ENCODE data around the gene NODAL.

NODAL gene

DNA sequence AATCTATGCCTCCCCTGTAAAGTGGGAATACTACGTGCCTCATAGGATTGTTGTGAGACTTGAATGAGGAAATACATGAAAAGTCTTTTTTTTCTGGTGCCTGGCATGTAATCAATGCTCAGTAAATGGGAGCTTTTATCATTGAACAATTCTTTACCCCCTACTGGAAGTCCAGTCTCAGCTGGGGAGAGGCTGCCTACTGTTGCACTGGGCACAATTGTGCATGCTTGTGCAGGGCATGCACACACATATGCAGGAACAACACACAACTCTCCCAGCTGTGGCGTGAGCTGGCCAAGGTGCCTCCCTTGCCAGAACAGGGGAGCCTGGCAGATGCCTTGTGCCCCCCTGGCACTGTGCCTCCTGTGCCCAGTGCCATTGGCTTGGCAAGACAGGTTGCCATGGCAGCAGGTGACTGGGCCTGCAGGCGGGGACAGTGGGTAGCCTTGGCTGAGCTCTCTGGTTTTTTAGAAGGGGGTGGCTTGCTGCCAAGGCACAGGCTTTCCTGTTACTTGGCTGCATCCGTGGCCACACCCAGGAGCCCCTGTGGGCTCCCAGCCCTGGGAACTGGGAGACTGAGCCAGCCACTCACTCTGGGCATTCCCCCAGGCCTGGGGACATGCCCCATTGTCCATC lies 21.0 kb upstream of the NODAL start:
- no peak for DNase-seq

- DNase-seq = peak; percentile 70
Observed at GRCh38 chr10:70461397-70462348, 20.2 kb upstream of the NODAL start.

DNA sequence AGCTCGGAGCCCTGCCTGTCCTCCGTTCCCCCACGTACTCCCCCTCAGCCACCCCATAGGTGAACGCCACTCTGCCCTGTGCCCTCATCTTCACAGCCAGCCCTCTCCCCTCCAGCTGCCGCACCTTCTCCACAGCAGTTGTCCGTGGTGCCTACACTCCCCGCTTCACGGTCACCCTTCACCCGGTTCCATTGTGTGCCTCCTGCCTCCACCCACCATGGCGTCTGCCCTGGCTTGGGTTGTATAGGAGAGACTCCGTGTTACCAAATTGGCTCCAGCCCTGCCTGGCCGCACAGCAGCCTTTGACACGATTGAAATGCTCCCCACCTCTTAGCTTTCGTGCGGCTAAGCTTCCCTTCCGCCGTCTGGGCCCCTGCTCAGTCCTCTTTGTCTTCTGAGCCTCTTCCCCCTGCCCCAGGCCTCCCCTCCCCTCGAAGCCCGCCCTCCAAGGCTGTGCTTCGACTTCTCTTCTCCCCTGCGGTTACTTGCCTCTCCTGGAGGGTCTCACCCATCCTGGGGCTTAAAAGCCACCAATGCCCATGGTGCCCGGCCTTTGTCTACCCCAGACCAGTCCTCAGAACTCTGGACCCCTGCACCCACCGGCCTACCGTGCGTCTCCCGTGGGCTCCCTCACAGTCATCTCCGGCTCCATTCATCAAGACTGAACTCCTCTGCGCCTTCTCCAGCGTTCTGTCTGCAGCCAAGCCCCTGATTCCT lies 18.5 kb upstream of the NODAL start:
- DNase-seq = no peak

DNA sequence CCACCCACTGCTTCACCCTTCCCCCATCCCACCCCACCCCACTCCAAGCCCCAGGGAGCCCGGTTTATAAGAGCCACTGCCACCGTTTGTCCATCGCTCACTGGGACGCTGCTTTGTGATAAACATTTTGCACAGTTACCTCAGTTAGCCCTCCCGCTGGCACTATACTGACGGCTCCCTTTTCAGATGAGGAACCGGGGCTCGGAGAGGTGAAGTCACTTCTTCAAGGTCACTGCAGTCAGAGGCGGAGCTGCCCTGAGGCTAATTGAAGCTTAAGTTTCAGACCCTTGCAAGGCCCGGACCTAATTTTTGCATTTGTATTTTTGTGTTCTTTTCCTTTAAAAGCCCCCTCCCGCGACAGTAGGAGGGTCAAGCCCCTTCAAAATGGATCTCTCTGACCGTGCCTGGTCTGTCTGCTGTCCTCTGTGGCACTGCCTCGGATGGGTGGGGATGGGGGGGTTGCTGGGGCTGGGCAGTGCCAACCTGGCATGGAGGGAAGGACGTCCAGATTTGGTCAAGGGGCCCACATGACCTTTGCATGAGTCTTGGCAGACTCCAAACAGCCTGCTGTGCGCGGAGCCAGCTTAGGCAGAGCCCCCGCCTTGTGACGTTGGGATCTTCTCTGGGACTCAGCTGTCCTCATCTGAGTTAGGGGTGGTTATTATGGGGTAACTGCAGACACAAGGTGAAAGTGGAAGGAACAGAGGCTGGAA lies 17.7 kb upstream of the NODAL start:
- DNase-seq = no peak

GRCh38 chr10:70458329-70459060 lies 17.0 kb upstream of the NODAL start:
- peak; percentile 59 for DNase-seq

GRCh38 chr10:70457759-70458305 lies 16.4 kb upstream of the NODAL start:
- no peak for DNase-seq

DNA sequence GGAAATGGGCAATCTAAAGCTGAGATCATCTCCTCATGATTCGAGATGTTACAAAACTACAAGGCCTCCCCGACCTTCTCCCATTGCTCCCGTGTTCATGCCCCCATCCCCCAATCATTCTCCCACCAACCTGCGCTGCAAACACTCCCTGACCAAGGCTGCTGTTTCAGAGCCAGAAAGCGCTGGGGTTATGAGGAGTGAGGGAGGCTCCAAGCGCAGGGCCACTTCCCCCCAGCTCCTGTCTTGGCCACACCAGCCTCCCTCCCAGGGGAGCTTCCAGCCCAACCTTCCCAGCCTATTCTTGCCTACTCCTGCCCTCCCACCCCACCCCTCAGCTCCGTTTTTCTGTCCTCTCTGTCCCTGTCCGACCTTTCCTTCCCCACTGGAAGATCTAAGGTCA lies 14.7 kb upstream of the NODAL start:
- DNase-seq = no peak

DNA sequence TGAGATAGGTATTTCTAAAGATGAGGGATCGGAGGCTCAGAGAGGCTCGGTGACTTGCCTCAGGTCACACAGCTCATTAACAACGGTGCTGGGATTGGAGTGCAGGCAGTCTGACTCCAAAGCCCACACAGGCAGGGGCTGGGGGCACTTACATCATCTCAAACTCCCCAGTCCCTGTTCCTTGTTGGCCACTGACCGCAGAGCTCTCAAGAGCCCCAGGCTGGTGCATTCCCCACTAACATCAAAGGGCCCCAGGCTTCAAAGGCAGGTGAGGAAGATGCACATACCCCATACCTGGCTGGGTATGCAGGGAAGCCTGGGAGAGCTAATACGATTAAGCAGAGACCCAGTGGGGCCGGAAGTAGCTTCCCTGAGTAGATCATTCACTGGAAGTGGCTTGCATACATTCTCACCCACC lies 13.7 kb upstream of the NODAL start:
- DNase-seq = no peak

GRCh38 chr10:70448236-70448635 lies 6.8 kb upstream of the NODAL start:
- no peak for DNase-seq

DNA sequence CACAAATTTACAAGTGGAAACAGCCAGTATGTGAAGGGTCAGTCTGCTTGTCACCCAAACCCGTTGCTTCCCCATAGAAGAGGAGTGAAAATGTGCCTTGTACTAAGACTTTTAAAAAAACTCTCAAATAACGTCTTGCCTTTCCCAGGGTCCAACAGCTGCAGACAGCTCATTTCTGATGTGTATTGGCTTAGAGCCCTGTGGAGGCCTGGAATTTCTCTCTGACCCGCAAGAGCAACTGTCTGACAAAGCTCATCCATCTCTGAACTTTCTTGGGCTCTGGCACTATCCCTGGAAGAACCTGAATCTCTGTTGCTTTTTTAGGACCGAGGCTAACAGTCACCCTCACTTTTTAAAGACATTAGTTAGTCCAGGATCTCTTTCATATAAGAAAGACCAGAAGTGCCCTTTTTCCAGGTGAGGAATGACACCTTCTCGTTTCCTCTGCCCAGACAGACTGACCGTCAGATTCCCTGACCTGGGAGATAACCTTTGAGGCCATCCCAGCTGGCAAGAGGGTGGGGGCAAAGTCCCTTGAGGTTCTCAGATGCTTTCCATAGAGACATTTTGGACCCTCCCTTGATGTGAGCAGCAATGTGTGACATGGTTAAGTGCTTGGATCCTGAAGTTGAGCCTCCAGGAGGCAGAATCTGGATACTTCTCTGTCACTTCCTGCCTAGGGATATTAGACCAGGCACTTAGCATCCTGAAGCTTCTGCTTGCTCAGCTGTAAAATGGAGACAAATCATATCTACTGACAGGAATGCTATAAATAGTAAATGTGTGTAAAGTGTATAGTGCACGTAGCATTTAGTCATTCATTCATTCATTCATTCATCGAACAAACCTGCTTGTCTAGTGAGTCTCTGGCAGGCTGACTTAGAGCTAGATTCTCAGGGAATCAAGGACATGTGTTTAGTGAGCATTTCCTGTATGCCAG lies 4.5 kb upstream of the NODAL start:
- DNase-seq = no peak

- no peak for DNase-seq
Observed at GRCh38 chr10:70444744-70445143, 3.3 kb upstream of the NODAL start.

DNA sequence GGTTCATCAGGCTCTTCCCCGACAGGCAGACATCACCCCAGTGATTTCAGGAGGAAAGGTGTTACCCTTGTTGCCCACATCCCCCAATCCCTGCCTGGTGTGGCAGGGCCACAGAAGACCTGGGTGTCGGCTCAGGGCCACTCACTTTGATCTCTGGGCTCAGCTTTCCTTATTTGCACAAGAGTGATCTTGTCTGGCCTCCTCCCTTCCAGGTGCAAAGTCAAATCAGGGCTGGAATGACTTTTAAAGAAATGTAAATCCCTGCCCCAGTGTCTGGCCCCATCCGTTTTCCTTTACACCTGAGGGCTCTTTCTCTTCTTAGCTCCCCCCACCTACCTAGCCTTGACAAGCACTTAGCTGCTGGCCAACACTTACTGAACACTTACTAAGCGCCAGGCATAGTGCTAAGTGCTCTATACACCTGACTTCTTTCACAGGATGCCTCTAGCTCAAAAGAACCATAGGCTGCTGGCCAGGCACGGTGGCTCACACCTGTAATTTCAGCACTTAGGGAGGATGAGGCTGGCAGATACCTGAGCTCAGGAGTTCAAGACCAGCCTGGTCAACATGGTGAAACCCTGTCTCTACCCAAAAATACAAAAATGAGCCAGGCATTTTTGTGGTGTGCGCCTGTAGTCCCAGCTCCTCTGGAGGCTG lies 979 bp upstream of the NODAL start:
- no peak for DNase-seq

GRCh38 chr10:70441895-70442309 lies 421 bp upstream of the NODAL start:
- DNase-seq = no peak

GRCh38 chr10:70440296-70441160 lies 953 bp downstream of the NODAL start:
- no peak for DNase-seq

- DNase-seq = no peak
Observed at GRCh38 chr10:70437721-70438120, 3.8 kb downstream of the NODAL start.

GRCh38 chr10:70435241-70436085 lies 6.0 kb downstream of the NODAL start:
- no peak for DNase-seq

GRCh38 chr10:70433581-70434280 lies 7.8 kb downstream of the NODAL start:
- no peak for DNase-seq
